Measurements from ENCODE around the gene EPHA1.
A peak's percentile ranks its signal among the peaks of the same experiment; 100 is the strongest.

The EPHA1 gene

DNA sequence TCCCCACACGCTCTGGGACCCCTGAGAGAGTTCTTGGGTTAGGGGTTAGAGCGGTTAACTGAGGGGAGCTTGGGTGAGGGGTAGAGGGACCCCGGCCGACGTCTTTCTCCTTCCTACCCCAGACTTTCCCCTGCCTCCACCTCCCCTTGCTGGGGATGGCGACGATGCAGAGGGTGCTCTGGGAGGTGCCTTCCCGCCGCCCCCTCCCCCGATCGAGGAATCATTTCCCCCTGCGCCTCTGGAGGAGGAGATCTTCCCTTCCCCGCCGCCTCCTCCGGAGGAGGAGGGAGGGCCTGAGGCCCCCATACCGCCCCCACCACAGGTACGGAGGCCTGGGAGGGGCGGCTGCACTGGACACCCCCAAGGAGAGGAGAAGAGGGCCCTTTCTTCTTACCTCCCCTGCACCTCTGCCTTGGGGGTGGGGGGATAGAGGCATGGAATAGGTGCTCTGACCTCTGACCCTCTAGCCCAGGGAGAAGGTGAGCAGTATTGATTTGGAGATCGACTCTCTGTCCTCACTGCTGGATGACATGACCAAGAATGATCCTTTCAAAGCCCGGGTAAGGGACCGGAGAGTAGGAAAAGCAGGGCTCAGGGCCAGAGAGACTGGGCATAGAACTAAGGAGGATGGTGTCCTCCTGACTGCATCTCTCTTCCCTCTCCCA is 26.4 kb downstream of the EPHA1 start:
- Histone ChIP-seq H3K9me3 (no peaks in the 10 kb centered on the region), H3K27me3 (no peaks in the 10 kb centered on the region), H3K4me1 (no peaks in the 10 kb centered on the region; the same call in none of the 2 replicates), H3K36me3 (peaks cover 10% of the 10 kb centered on the region), H3K4me3 (ENCODE audit: low read depth, low read length) (peak overlapping the region; percentile 93)
- TF ChIP-seq, protein P1, sequence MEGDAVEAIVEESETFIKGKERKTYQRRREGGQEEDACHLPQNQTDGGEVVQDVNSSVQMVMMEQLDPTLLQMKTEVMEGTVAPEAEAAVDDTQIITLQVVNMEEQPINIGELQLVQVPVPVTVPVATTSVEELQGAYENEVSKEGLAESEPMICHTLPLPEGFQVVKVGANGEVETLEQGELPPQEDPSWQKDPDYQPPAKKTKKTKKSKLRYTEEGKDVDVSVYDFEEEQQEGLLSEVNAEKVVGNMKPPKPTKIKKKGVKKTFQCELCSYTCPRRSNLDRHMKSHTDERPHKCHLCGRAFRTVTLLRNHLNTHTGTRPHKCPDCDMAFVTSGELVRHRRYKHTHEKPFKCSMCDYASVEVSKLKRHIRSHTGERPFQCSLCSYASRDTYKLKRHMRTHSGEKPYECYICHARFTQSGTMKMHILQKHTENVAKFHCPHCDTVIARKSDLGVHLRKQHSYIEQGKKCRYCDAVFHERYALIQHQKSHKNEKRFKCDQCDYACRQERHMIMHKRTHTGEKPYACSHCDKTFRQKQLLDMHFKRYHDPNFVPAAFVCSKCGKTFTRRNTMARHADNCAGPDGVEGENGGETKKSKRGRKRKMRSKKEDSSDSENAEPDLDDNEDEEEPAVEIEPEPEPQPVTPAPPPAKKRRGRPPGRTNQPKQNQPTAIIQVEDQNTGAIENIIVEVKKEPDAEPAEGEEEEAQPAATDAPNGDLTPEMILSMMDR (IDR thresholded peaks at IDR 0.05; ENCODE audit: low read depth, low read length) = no peak
- no peak for DNase-seq

DNA sequence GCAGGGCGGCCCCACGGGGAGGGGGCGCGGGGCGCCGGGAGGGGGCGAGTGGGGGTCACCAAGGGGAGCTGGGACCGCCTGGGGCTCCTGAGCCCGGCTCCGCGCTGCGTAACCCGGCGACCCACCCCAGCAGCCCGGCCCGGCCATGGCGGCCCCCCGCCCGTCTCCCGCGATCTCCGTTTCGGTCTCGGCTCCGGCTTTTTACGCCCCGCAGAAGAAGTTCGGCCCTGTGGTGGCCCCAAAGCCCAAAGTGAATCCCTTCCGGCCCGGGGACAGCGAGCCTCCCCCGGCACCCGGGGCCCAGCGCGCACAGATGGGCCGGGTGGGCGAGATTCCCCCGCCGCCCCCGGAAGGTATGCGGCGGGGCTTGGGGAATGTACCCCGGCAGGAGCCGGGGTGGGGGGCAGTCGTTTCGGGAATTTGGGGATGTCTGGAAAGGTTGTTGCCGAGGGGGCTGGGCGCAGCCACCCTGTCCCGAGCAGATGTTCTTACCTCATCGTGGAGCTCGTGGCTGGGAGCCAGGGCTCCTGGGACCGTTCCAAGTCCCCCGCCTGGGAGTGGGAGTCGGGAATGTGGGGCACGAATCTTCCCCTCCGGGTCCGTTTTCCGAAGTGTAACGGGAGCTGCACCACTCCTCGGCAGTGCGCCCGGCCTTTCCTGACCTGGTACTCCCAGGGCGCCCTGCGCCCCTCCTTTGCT is 27.1 kb downstream of the EPHA1 start:
- Histone ChIP-seq H3K4me1 (no peaks in the 10 kb centered on the region; the same call in none of the 2 replicates), H3K36me3 (peaks cover 10% of the 10 kb centered on the region), H3K27me3 (no peaks in the 10 kb centered on the region), H3K9me3 (no peaks in the 10 kb centered on the region), H3K4me3 (ENCODE audit: low read depth, low read length) (peak overlapping the region; percentile 93)
- TF ChIP-seq, protein P1 (IDR thresholded peaks at IDR 0.05; ENCODE audit: low read depth, low read length) = no peak
- DNase-seq = peak; percentile 80

DNA sequence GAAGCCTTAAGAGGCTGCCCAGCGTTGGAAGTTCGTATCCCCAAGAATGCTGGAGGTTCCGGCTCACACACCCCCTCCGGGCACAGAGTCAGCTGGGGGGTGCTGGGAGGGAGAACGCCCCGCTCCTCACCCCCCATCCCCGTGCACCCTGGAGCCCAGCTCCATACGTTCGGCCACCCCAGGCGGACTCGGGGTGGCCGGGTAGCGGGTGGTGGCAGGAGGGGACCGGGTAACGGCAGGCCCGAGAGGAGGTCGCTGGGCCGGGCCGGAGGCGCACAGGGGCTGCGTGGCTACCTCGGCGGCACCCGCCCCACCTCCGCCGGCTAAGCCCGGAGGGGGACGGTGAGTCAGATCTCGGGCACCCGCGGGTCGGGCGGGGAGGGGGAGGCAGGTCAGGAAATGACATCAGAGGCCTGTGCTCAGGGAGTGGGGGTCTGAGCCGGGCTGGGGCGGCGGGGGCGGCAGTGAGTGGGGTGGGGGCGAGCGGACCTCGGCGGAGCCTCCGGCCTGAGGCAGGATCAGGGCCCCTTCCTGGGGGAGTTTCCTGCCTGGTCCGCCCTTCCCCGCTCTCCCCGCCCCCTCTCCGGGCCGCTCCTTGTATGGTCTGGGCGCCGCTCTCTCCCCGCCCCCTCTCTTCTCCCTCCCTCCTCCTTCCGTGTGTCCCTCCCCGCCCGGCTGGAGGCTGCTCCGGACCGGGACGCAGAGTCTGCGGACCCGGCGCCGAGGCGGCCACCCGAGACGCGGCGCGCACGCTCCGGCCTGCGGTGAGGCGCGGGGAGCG is 27.8 kb downstream of the EPHA1 start, which contains the start of gene ZYX:
TSS of gene ZYX (plus strand) at position 700 of the 781 bp plus-strand sequence. CDS start 227 bp downstream, outside the sequence.
- peak within 1 kb of the TSS; percentile 93 for H3K4me3 ChIP-seq (ENCODE audit: low read depth, low read length)
- no peaks in the 10 kb centered on the region for H3K27me3 ChIP-seq
- DNase-seq = peak; percentile 93
- H3K36me3 ChIP-seq = peaks cover 10% of the 10 kb centered on the region
- H3K4me1 ChIP-seq = no peaks in the 10 kb centered on the region; the same call in none of the 2 replicates
- TF ChIP-seq, protein P1 (IDR thresholded peaks at IDR 0.05; ENCODE audit: low read depth, low read length) = no peak
- no peaks in the 10 kb centered on the region for H3K9me3 ChIP-seq

DNA sequence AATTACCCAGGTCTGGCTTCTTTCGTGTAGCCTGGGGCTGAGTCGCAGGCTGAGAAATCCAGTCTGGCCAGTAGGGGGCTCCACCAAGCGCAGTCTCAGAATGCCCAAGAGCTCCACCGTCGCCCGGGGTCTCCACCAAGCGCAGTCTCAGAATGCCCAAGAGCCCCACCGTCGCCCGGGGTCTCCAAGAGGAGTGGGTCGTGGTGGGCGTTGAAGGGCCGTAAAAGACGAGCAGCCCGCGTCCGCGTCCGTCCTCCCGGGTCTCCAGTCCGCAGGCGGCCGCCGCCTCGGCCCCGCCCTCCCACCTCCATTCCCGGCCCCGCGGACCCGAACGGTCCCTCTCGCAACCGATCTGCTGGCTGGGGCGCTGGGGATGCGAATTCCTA is 28.4 kb downstream of the EPHA1 start:
- H3K4me1 ChIP-seq = no peaks in the 10 kb centered on the region; the same call in 1 of the 2 replicates
- DNase-seq = peak; percentile 85

DNA sequence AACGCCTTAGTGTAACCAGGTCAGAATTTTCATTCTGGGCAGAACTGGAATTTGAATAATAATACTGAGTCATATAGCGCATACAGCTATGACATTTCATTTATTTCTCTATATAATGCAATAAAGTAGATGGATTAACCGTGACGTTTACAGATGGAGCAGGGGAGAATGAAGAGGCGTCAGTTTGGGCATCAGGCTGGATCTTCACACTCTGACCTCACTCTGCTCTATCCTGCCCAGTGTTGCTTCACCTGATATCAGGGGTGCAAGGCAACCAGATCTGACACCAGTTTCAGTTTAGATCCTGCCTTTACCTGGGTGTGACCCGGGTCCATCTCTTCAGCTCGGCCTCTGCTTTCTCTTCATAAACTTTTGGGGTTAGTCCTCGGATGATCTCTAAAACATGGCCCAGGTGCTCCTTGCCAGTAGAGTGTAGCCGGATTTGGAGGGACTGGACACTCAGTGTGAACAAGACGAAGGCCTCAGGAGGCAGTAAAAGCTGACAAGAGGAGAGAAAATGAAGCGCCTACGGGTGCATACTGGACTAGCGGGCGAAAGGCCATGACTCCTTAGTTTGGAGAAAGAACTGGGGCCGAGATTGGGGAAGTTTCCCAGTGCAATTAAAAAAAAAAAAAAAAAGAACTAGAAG is 28.9 kb downstream of the EPHA1 start:
- no peaks in the 10 kb centered on the region; the same call in 1 of the 2 replicates for H3K4me1 ChIP-seq
- TF ChIP-seq, protein P1 (IDR thresholded peaks at IDR 0.05; ENCODE audit: low read depth, low read length) = no peak
- no peak for DNase-seq
- H3K9me3 ChIP-seq = no peaks in the 10 kb centered on the region
- H3K27me3 ChIP-seq = no peaks in the 10 kb centered on the region
- peak overlapping the region; percentile 93 for H3K4me3 ChIP-seq (ENCODE audit: low read depth, low read length)
- peaks cover 10% of the 10 kb centered on the region for H3K36me3 ChIP-seq

More for the DNA sequence above, 28.4 kb downstream of the EPHA1 start:
- Histone ChIP-seq H3K27me3 (no peaks in the 10 kb centered on the region), H3K4me3 (ENCODE audit: low read depth, low read length) (peak overlapping the region; percentile 93), H3K9me3 (no peaks in the 10 kb centered on the region), H3K36me3 (peaks cover 10% of the 10 kb centered on the region)
- TF ChIP-seq, protein P1 (IDR thresholded peaks at IDR 0.05; ENCODE audit: low read depth, low read length) = peak; percentile 87
